NCI-H187 treated with DMSO at 0.1 percent for 48 hours (cell line): ENCODE results near the gene NEK8.
"Not testable (repeated sequence)": the region's sequence is repeated elsewhere in the genome, so short reads cannot be mapped to it uniquely, and the experiment has no call there.

Experiments
- DNase-seq: peaks from one replicate; lab custom pipeline; 2025; lab: John Stamatoyannopoulos, UW

NEK8 gene

DNA sequence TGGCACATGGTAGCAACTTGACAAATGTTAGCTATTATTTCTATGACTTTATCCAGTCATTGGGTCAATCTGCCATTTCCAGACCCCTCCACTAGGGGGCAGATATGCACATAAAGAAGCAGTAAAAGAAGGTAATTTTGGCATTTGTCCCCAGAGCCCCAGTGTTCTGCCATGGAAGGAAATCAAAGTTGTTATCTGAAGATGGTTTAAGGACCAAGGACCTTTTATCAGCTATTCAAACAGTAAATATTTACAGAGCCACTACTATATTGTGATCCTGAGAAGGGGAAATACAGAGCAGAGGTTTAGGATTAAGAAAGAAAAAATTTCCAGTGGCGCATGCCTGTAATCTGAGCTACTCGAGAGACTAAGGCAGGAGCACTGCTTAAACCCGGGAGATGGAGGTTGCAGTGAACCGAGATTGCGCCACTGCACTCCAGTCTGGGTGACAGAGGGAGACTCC lies 35.2 kb downstream of the NEK8 start:
- DNase-seq: peak; percentile 29

DNA sequence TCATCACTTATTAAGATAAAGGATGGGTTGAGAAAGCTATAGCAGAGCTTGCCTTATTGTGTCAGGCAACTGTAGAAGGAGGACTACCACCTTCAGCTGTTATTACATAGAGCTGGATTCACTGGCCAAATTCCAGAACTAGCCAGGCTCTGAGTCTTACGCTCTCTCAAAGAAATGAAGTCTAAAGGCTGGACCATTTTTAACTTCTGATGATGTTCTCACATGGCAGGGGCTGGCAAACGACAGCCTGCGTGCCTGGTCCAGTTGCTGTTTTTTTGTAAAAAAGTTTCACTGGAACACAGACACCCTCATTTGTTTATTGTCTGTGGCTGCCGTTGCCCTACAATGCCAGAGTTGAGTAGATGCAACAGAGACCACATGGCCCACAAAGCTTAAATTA lies 36.5 kb downstream of the NEK8 start:
- no peak for DNase-seq

DNA sequence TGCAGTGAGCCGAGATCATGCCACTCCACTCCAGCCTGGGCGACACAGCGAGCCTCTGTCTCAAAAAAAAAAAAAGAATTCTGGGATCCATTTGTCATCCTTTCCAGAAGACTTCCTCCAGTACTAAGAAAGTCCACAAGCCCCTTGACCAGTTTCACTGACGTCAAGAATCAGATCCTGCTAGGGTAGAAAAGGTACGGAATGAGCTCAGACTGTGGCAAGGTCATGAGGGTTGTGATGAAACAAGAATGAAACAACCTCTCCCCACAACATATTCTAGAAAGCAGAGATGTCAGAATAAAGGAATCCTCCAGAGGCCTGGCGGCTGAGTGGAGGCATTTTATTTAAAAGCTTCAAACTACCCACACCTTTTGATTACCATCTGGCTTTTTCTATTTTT lies 45.1 kb downstream of the NEK8 start:
- DNase-seq: no peak

DNA sequence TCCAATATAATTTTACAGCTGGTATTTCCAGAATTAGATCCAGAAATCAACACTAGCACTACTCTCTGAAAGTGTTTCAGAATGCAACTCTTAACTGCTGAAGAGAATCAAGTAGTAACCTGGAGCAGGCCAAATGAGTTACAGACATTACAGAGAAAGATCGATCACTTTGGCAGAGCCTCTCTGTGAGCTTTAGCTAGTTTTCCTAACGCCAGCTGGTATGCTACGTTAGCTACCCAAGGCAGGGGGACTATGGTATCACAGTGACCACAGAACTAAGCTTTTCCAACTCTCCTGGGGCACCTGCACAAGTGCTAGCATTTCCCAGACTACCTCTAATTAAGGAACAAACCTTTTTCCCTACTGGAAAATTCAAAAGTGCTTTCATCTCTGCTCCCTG lies 45.6 kb downstream of the NEK8 start:
- no peak for DNase-seq

DNA sequence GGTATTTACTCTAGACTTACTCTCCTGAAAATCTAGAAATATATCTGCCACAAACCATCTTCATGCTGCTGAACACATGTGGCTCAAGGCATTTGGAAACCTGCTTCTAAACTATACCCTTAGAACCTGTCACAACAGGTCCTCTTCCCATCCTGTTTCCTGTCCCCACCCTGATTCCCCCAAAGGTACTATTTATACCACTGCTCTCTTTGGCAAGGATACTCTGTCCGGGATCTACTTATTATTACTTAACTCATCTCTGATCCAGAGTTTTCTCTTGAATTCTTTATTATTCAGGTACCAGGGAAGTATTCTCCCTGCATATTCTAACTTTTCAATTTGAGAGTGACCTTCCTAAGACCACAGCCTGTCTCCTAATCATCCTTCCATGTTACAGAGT lies 48.6 kb downstream of the NEK8 start:
- DNase-seq: no peak

DNA sequence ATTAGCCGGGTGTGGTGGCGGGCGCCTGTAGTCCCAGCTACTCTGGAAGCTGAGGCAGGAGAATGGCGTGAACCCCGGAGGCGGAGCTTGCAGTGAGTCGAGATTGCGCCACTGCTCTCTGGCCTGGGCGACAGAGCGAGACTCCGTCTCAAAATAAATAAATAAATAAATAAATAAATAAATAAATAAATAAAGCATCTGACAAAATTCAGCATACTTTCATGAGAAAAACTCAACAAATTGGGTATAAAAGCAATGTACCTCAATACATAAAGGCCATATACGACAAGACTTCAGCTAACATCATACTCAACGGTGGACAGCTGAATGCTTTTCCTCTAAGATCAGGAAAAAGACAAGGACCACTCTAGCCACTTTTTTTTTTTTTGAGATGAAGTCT lies 51.0 kb downstream of the NEK8 start:
- not testable (repeated sequence) for DNase-seq

DNA sequence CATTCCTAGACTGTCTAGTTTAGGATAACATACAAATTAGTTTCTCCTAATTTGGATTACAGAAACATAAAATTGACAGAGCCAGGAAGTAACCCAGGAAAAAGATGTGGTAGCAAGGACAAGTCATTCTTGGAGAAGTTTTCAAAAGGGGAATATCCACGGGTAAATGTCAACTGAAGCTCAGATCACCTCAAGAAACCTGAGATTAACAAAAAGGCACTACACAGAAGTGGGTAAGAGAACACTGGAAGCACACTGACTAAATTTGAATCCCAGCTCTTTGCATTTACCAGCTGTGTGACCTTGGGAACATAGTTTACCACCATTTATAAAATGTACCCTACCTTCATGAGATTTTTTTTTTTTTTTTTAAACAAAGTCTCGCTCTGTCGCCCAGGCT lies 54.6 kb downstream of the NEK8 start:
- DNase-seq: no peak

DNA sequence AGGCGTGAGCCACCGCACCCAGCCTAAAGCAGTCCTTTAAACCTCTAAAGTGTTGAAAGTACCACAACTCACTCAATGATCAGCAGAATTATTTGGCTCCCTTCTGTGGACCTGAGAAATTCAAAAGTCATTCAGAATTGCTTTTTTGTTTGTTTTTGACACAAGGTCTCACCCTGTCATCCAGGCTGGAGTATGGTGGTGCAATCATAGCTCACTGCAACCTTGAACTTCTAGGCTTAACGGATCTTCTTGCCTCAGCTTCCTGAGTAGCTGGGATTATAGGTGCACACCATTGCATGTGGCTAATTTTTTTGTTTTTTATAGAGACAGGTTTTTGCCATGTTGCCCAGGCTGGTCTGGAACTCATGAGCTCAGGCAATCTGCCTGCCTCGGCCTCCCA lies 59.5 kb downstream of the NEK8 start:
- DNase-seq: no peak
